IMR-90 (cell line): Measurements from ENCODE around the gene GALNT9. TPM values are rescaled to one million over a fixed set of nuclear protein-coding genes. Genes with fewer than 3 reads are reported as not detected.

Source experiments
- ATAC-seq: fragments of 200-7000 bp; cut with Tn5 transposase; 2 replicates; pipeline ENCODE4 v1.9.1; 2020; ENCODE audit warnings: low read depth, mild to moderate bottlenecking, moderate library complexity
- BruUV-seq: library from RNA; stranded (reverse); fragments of 400-500 nt; replicated peaks from 2 replicates; lab custom pipeline; 2021; lab: Mats Ljungman, UMichigan
- CTCF ChIA-PET: fragments of 300-600 bp; formaldehyde crosslinking; extraction: SDS; loops from one replicate; lab custom pipeline; 2021; ENCODE audit warnings: antibody characterized with exemption; lab: Yijun Ruan, JAX
- POLR2A ChIA-PET: fragments of 300-600 bp; sonication (Branson Sonifier 250); formaldehyde crosslinking; loops from one replicate; lab custom pipeline; 2022; ENCODE audit warnings: antibody characterized with exemption; ENCODE audit not compliant: unreplicated experiment; lab: Charles Lee
- DNase-seq: peaks from one replicate; pipeline ENCODE4 v3.0.0; 2013
- H2AFZ ChIP-seq: replicated peaks from 2 replicates; pipeline ENCODE3; 2013; ENCODE audit warnings: low read length, mild to moderate bottlenecking; ENCODE audit not compliant: poor library complexity
- H2AK5ac ChIP-seq: 2 replicates; pipeline ENCODE4 v1.6.1; 2013; ENCODE audit warnings: low read depth, low read length, inconsistent platforms
- H2AK9ac ChIP-seq: replicated peaks from 2 replicates; pipeline ENCODE3; 2013; ENCODE audit warnings: mild to moderate bottlenecking, low read depth, low read length, moderate library complexity; ENCODE audit not compliant: poor library complexity
- H2BK120ac ChIP-seq: 2 replicates; pipeline ENCODE4 v1.6.1; 2013; ENCODE audit warnings: low read depth, low read length, inconsistent platforms
- H2BK15ac ChIP-seq: 3 replicates; pipeline ENCODE4 v1.6.1; 2013; ENCODE audit warnings: low read depth, low read length, inconsistent platforms
- H2BK20ac ChIP-seq: 2 replicates; pipeline ENCODE4 v1.6.1; 2013; ENCODE audit warnings: low read depth, mild to moderate bottlenecking, inconsistent platforms, low read length, moderate library complexity
- H2BK5ac ChIP-seq: 2 replicates; pipeline ENCODE4 v1.6.1; 2013; ENCODE audit warnings: mild to moderate bottlenecking, low read depth, low read length, inconsistent platforms; ENCODE audit not compliant: poor library complexity, severe bottlenecking
- H3K14ac ChIP-seq: replicated peaks from 2 replicates; pipeline ENCODE4 v1.6.1; 2013; ENCODE audit warnings: low read depth, low read length, inconsistent platforms
- H3K18ac ChIP-seq: 2 replicates; pipeline ENCODE4 v1.6.1; 2013; ENCODE audit warnings: low read depth, low read length, control low read depth
- H3K23ac ChIP-seq: 2 replicates; pipeline ENCODE4 v1.6.1; 2013; ENCODE audit warnings: low read depth, low read length, inconsistent platforms
- H3K27ac ChIP-seq: 2 replicates; pipeline ENCODE4 v1.5.1; 2013; ENCODE audit warnings: mild to moderate bottlenecking, control low read depth, low read length; ENCODE audit not compliant: insufficient read depth
- H3K27me3 ChIP-seq: 2 replicates; pipeline ENCODE4 v1.6.1; 2013; ENCODE audit warnings: low read length; ENCODE audit not compliant: control insufficient read depth, insufficient read depth
- H3K36me3 ChIP-seq: 2 replicates; pipeline ENCODE4 v1.6.1; 2013; ENCODE audit warnings: low read length, mixed read lengths; ENCODE audit not compliant: control insufficient read depth, insufficient read depth
- H3K4ac ChIP-seq: 2 replicates; pipeline ENCODE4 v1.6.1; 2013; ENCODE audit warnings: low read depth, low read length, inconsistent platforms
- H3K4me1 ChIP-seq: 2 replicates; pipeline ENCODE4 v1.6.1; 2013; ENCODE audit warnings: low read length, mixed read lengths; ENCODE audit not compliant: control insufficient read depth, insufficient read depth
- H3K4me2 ChIP-seq: 2 replicates; pipeline ENCODE4 v1.6.1; 2013; ENCODE audit warnings: low read depth, mild to moderate bottlenecking, control low read depth, low read length, moderate library complexity
- H3K4me3 ChIP-seq: 2 replicates; pipeline ENCODE4 v1.5.1; 2013; ENCODE audit warnings: low read depth, mild to moderate bottlenecking, control low read depth, low read length, moderate library complexity; ENCODE audit not compliant: insufficient read depth
- H3K56ac ChIP-seq: 2 replicates; pipeline ENCODE4 v1.6.1; 2013; ENCODE audit warnings: low read length, inconsistent platforms; ENCODE audit not compliant: insufficient read depth; ENCODE audit errors: extremely low read depth
- H3K79me1 ChIP-seq, 2 experiments: 2 replicates each; pipeline ENCODE4 v1.6.1; 2013; ENCODE audit warnings: low read length in 2 of 2, inconsistent platforms in 1 of 2, low read depth in 1 of 2
- H3K9ac ChIP-seq: 2 replicates; pipeline ENCODE4 v1.6.1; 2013; ENCODE audit warnings: low read depth, low read length, control low read depth
- H3K9me1 ChIP-seq: 2 replicates; pipeline ENCODE4 v1.6.1; 2013; ENCODE audit warnings: low read length, inconsistent platforms; ENCODE audit not compliant: insufficient read depth
- H3K9me3 ChIP-seq: 2 replicates; pipeline ENCODE4 v1.6.1; 2013; ENCODE audit warnings: low read length; ENCODE audit not compliant: control insufficient read depth, insufficient read depth
- H4K20me1 ChIP-seq: 2 replicates; pipeline ENCODE4 v1.6.1; 2013; ENCODE audit warnings: low read length, inconsistent platforms; ENCODE audit not compliant: insufficient read depth
- H4K5ac ChIP-seq: 2 replicates; pipeline ENCODE4 v1.6.1; 2013; ENCODE audit warnings: mild to moderate bottlenecking, low read depth, low read length, control low read depth
- H4K8ac ChIP-seq, 2 experiments: 2 replicates each; pipeline ENCODE4 v1.6.1; 2013; ENCODE audit warnings: low read depth in 2 of 2, low read length in 2 of 2, control low read depth in 1 of 2, inconsistent platforms in 1 of 2
- H4K91ac ChIP-seq: 2 replicates; pipeline ENCODE4 v1.6.1; 2013; ENCODE audit warnings: low read depth, low read length, inconsistent platforms; ENCODE audit not compliant: insufficient read depth
- BHLHE40 ChIP-seq: fragments of 150-350 bp; IDR thresholded peaks from 2 replicates; pipeline ENCODE4 v1.6.1; 2016; ENCODE audit warnings: mild to moderate bottlenecking, low read depth, low read length
- CEBPB ChIP-seq: IDR thresholded peaks from 2 replicates; pipeline ENCODE4 v1.6.1; 2012; ENCODE audit warnings: low read depth, low read length, improper control_type of control experiment
- CHD1 ChIP-seq: IDR thresholded peaks from 2 replicates; pipeline ENCODE4 v1.6.1; 2012; ENCODE audit warnings: low read depth, low read length, improper control_type of control experiment
- ELK1 ChIP-seq: fragments of 150-350 bp; IDR thresholded peaks from 2 replicates; pipeline ENCODE4 v1.6.1; 2016; ENCODE audit warnings: low read depth, mild to moderate bottlenecking, low read length, moderate library complexity, borderline replicate concordance
- FOS ChIP-seq: fragments of 150-350 bp; IDR thresholded peaks from 2 replicates; pipeline ENCODE4 v1.6.1; 2016; ENCODE audit warnings: low read depth, low read length
- MAFK ChIP-seq: IDR thresholded peaks from 2 replicates; pipeline ENCODE4 v1.6.1; 2012; ENCODE audit warnings: low read depth, low read length, improper control_type of control experiment
- NFE2L2 ChIP-seq: fragments of 150-350 bp; IDR thresholded peaks from 2 replicates; pipeline ENCODE4 v1.6.1; 2016; ENCODE audit warnings: low read depth, mild to moderate bottlenecking, low read length
- POLR2A ChIP-seq: IDR thresholded peaks from 2 replicates; pipeline ENCODE4 v1.6.1; 2012; ENCODE audit warnings: mild to moderate bottlenecking, low read depth, low read length
- RAD21 ChIP-seq: IDR thresholded peaks from 2 replicates; pipeline ENCODE4 v1.6.1; 2012; ENCODE audit warnings: low read length, improper control_type of control experiment
- RFX5 ChIP-seq: IDR thresholded peaks from 2 replicates; pipeline ENCODE4 v1.8.0; 2012; ENCODE audit warnings: low read depth, mild to moderate bottlenecking, low read length, moderate library complexity
- SMC3 ChIP-seq: fragments of 150-350 bp; IDR thresholded peaks from 2 replicates; pipeline ENCODE4 v1.6.1; 2016; ENCODE audit warnings: low read depth, mild to moderate bottlenecking, antibody characterized with exemption, low read length, moderate library complexity
- USF2 ChIP-seq: fragments of 150-350 bp; IDR thresholded peaks from 2 replicates; pipeline ENCODE4 v1.6.1; 2017; ENCODE audit warnings: mild to moderate bottlenecking, antibody characterized with exemption, low read length, low read depth
- WGBS, 2 experiments: methylation state at CpG; one replicate each; pipeline versions ENCODE4 v1.1.5 to v1.1.7; 2013; ENCODE audit warnings: missing lambda C conversion rate in 2 of 2; ENCODE audit not compliant: insufficient read length in 1 of 2; ENCODE audit errors: extremely low coverage in 2 of 2; 5-methylcytosine and 5-hydroxymethylcytosine counted together
- dilution Hi-C: fragments of 300-500 bp; cut with HindIII; formaldehyde crosslinking; loops from one replicate; pipeline ENCODE4 v1.14.3; 2018; ENCODE audit warnings: low sequenced_read_pairs; ENCODE audit not compliant: unreplicated experiment
- in situ Hi-C: fragments of 300-500 bp; cut with MboI; formaldehyde crosslinking; loops from 3 replicates; pipeline ENCODE4 v1.14.3; 2019; ENCODE audit warnings: low sequenced_read_pairs, inconsistent platforms, mixed read lengths
- intact Hi-C: fragments of 100-400 bp; cut with micrococcal nuclease; formaldehyde crosslinking; loops from 2 replicates; pipeline ENCODE4 v1.10.0; 2022
- polyA plus RNA-seq, 3 experiments: library from polyadenylated mRNA; depleted of rRNA; stranded (reverse); fragments of >200 nt; gene quantifications; 2 replicates each; pipeline ENCODE4 v1.2.3, GENCODE V29; 2012; ENCODE audit warnings: low replicate concordance in 1 of 3
- total RNA-seq: library from RNA; depleted of rRNA; stranded (reverse); fragments of >200 nt; gene quantifications from 2 replicates; pipeline ENCODE4 v1.2.3, GENCODE V29; 2012
- TF ChIP-seq, protein P1 (sequence below): conservative IDR thresholded peaks from 2 replicates; pipeline ENCODE4 v1.5.1; 2012; ENCODE audit warnings: mild to moderate bottlenecking, low read depth, low read length, improper control_type of control experiment

The GALNT9 gene
- total and polyA plus RNA-seq, 2 of the 4 experiments (the other 2 are of a cell fraction) = under 0.01 to 0.12 TPM

GRCh38 chr12:132227118-132227517 is 102.3 kb downstream of the GALNT9 start:
- no peak overlapping the region for H3K9ac ChIP-seq
- H2BK5ac ChIP-seq = no peak overlapping the region
- in situ Hi-C loops = no loop called here
- no peak overlapping the region for H2AK5ac ChIP-seq
- BruUV-seq = no TSS peak
- no peaks in the 10 kb centered on the region for H3K9me1 ChIP-seq
- no peak overlapping the region for H3K23ac ChIP-seq
- H2BK120ac ChIP-seq = no peak overlapping the region
- no peak overlapping the region for H3K18ac ChIP-seq
- H3K4me3 ChIP-seq = no peak overlapping the region
- no peak overlapping the region for H4K91ac ChIP-seq
- H2BK15ac ChIP-seq = no peak overlapping the region
- intact Hi-C loops = no loop called here
- TF ChIP-seq SMC3 = no peak
- TF ChIP-seq CEBPB = no peak
- TF ChIP-seq CHD1 = no peak
- no peak for TF ChIP-seq USF2
- no peak for TF ChIP-seq NFE2L2
- TF ChIP-seq, protein P1, sequence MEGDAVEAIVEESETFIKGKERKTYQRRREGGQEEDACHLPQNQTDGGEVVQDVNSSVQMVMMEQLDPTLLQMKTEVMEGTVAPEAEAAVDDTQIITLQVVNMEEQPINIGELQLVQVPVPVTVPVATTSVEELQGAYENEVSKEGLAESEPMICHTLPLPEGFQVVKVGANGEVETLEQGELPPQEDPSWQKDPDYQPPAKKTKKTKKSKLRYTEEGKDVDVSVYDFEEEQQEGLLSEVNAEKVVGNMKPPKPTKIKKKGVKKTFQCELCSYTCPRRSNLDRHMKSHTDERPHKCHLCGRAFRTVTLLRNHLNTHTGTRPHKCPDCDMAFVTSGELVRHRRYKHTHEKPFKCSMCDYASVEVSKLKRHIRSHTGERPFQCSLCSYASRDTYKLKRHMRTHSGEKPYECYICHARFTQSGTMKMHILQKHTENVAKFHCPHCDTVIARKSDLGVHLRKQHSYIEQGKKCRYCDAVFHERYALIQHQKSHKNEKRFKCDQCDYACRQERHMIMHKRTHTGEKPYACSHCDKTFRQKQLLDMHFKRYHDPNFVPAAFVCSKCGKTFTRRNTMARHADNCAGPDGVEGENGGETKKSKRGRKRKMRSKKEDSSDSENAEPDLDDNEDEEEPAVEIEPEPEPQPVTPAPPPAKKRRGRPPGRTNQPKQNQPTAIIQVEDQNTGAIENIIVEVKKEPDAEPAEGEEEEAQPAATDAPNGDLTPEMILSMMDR = no peak
- no peak for TF ChIP-seq RAD21
- no peak for TF ChIP-seq ELK1
- TF ChIP-seq RFX5 = no peak
- no peak for TF ChIP-seq POLR2A
- no peak for TF ChIP-seq FOS
- TF ChIP-seq BHLHE40 = no peak
- no peak for TF ChIP-seq MAFK
- DNase-seq (no peak), ATAC-seq (no peak)
- no peaks in the 10 kb centered on the region for H3K36me3 ChIP-seq
- H2AFZ ChIP-seq = no peak overlapping the region
- no peak overlapping the region for H4K5ac ChIP-seq
- peaks cover 4% of the 10 kb centered on the region; the same call in 1 of the 2 replicates for H3K9me3 ChIP-seq
- H3K14ac ChIP-seq = no peak overlapping the region
- CTCF ChIA-PET = no interaction called here
- no peak overlapping the region for H3K4ac ChIP-seq
- no peak overlapping the region for H4K8ac ChIP-seq
- POLR2A ChIA-PET = no interaction called here
- no peak overlapping the region for H3K27ac ChIP-seq
- no peak overlapping the region for H3K56ac ChIP-seq
- no peaks in the 10 kb centered on the region for H4K20me1 ChIP-seq
- H3K4me2 ChIP-seq = no peak overlapping the region
- 45% methylated on average over 19 of the region's 28 CpGs; no CpG with 5 or more reads in 1 of the 2 experiments for WGBS, 2 experiments
- H3K27me3 ChIP-seq = peaks cover 5% of the 10 kb centered on the region; the same call in 1 of the 2 replicates
- H2AK9ac ChIP-seq = no peak overlapping the region
- dilution Hi-C loops = no loop called here
- no peaks in the 10 kb centered on the region for H3K79me1 ChIP-seq
- H3K4me1 ChIP-seq = no peaks in the 10 kb centered on the region; the same call in 1 of the 2 replicates
- H2BK20ac ChIP-seq = no peak overlapping the region
